HG03108 (cell line): Measurements from ENCODE around the gene NEK5.

Experiments
- ATAC-seq: cut with Tn5 transposase; IDR thresholded peaks from one replicate; pipeline ENCODE4 v1.9.1; 2021; ENCODE audit warnings: moderate library complexity; ENCODE audit not compliant: unreplicated experiment

Gene NEK5

DNA sequence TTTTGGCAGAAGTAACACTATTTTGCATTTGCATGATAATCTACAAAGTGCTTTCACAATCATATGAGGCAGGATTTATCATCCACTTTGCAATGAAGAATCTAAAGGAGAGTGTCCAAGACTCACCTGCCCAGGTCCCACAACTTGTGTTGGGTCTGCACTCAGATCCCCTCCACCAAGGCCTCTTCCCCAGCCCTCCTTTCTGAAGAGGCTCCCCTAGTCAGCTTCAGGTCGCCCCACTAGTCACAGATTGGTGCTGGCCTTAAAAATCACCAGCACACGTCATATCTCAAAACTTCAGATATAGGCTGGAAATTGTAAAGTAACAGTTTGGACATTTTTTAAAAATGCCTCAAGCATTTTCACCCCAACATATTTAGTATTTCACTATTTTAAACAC is 135.2 kb downstream of the NEK5 start:
- ATAC-seq = no peak

DNA sequence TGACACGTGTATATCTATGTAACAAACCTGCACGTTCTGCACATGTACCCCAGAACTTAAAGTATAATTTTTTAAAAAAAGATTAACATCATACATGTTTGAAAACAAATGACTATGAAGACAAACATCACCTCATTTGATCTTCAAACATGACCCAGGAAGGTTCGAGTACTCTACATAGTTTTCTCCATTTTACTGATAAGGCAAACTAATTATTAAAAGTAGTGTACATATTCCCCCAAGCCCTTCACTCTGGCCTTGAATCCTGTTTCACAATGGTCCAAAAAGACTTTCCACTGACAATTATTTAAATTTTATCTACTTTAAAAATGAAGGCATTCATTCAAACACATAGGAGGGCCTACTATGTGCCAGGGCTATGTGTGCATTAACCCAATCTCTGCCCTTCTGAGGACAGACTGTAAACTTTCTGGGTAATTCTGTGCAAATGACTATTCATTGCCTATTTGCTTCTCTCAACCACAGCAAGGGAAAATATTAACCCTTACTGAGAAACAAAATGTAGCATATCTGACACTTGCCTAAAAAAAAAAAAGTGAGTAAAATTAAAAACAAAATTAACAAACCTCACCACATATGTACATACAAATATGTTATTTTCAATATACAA is 139.8 kb downstream of the NEK5 start:
- no peak for ATAC-seq
